Measurements from ENCODE around the gene HRH2. TPM values are rescaled to one million over a fixed set of nuclear protein-coding genes. Genes with fewer than 3 reads are reported as not detected.

The HRH2 gene
- total and polyA plus RNA-seq, 2 donors (not counting 1 experiment from before 2014, with no cell fraction given), result 0.46 TPM; not detected in 1

DNA sequence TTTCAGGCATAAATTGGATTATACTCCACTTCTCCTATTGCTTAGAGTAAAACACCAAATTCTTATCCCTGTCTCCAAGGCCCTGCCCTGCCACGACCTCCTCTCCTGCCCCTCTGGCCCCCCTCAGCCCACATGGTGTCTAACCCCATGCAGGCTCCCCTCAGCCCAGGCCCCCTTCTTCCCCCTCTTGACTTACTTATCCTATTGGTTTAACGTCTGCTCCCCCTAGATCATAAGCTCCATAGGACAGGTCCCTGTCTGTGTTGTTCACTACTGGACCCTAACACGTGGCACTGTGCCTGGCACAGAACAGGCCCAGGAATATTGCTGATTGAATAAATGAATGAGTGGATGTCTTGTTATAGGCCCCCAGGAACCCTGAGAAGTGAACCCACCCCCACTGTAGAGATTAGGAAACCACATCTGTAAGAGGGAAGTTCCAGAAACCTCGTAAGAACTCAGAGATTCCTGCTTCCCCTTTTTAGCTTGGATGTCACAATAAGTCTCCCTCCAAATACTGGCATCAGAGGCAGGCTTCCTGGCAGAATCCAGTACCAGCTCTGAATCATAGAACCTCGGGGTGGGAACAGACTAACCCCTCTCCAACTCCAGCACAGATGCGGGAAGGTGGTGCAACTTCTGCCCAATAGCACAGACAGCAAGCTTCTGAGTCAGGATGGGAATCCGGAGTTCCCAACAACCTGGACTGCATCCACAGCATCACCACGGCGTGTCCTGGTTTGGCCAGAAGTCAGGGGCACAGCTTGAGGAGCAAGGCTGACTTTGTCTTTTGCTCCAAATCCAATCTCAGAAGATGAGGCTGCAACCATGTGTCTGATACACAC lies 31.5 kb downstream of the HRH2 start:
- Mint-ChIP-seq H3K4me1 (no peaks in the 10 kb centered on the region), H3K27me3 (peaks cover 20% of the 10 kb centered on the region), H3K4me3 (no peak overlapping the region), H3K27ac (no peak overlapping the region), H3K9me3 (ENCODE audit: insufficient read depth) (no peaks in the 10 kb centered on the region)
- no peak overlapping the region for H2AFZ ChIP-seq (ENCODE audit: insufficient read depth, low read depth, low read length, poor library complexity, severe bottlenecking)
- DNase-seq (no peak), ATAC-seq (ENCODE audit: low read depth) (no peak)
- H3K9me3 ChIP-seq (ENCODE audit: control extremely low read depth in 1 of 3, control insufficient read depth in 2 of 3, insufficient read depth in 1 of 3, low read length in 2 of 3), result no peaks in the 10 kb centered on the region
- ChIA-PET POLR2A (no interaction called here), CTCF (interaction anchor here (1.3 kb wide), 1 partner anchor 10 kb away, joined by 3 read pairs; no protein-coding TSS in a partner anchor)
- H4K20me1 ChIP-seq (ENCODE audit: control insufficient read depth, insufficient read depth, low read length, poor library complexity, severe bottlenecking), result no peaks in the 10 kb centered on the region
- H3K9ac ChIP-seq (ENCODE audit: low read length), result no peak overlapping the region
- no peaks in the 10 kb centered on the region for H3K4me1 ChIP-seq (ENCODE audit: control insufficient read depth in 2 of 2, insufficient read depth in 2 of 2, low read length in 2 of 2)
- TF ChIP-seq CTCF (IDR thresholded peaks at IDR 0.05), result no peak
- TF ChIP-seq EZH2 (IDR thresholded peaks at IDR 0.05; ENCODE audit: borderline replicate concordance, insufficient read depth, low read depth, low read length, poor library complexity, severe bottlenecking), result no peak
- no peaks in the 10 kb centered on the region for H3K36me3 ChIP-seq (replicated peaks in 1 of 2; ENCODE audit: control extremely low read depth in 1 of 2, control insufficient read depth in 1 of 2, extremely low read depth in 1 of 2, insufficient read depth in 2 of 2, low read length in 1 of 2)
- H3K79me2 ChIP-seq (ENCODE audit: control insufficient read depth, insufficient read depth, low read length), result no peaks in the 10 kb centered on the region
- H3K4me2 ChIP-seq (replicated peaks; ENCODE audit: low read depth, low read length, poor library complexity, severe bottlenecking), result no peak overlapping the region
- WGBS (ENCODE audit: insufficient coverage), result 65% methylated on average over 7 of the region's 9 CpGs
- H3K27ac ChIP-seq (ENCODE audit: low read length in 2 of 2), result no peak overlapping the region
- no peak overlapping the region for H3K4me3 ChIP-seq (ENCODE audit: control extremely low read depth in 1 of 5, extremely low read depth in 1 of 5, insufficient read depth in 1 of 5, low read depth in 2 of 5, low read length in 4 of 5)
- intact Hi-C loops (cut with micrococcal nuclease), result no loop called here
- peaks cover 0 to 7% (median 0%) of the 10 kb centered on the region in 4 experiments for H3K27me3 ChIP-seq (replicated peaks in 1 of 4; ENCODE audit: control extremely low read depth in 1 of 4, control insufficient read depth in 3 of 4, insufficient read depth in 4 of 4, low read length in 3 of 4)

GRCh38 chr5:175690025-175690424 lies 32.2 kb downstream of the HRH2 start:
- TF ChIP-seq CTCF (IDR thresholded peaks at IDR 0.05), result no peak
- TF ChIP-seq EZH2 (IDR thresholded peaks at IDR 0.05; ENCODE audit: borderline replicate concordance, insufficient read depth, low read depth, low read length, poor library complexity, severe bottlenecking), result no peak
- intact Hi-C loops (cut with micrococcal nuclease), result no loop called here
- no peak overlapping the region for H2AFZ ChIP-seq (ENCODE audit: insufficient read depth, low read depth, low read length, poor library complexity, severe bottlenecking)
- H3K27me3 ChIP-seq (replicated peaks in 1 of 4; ENCODE audit: control extremely low read depth in 1 of 4, control insufficient read depth in 3 of 4, insufficient read depth in 4 of 4, low read length in 3 of 4), result peaks cover 0 to 7% (median 0%) of the 10 kb centered on the region in 4 experiments
- H3K9ac ChIP-seq (ENCODE audit: low read length), result no peak overlapping the region
- DNase-seq (no peak), ATAC-seq (ENCODE audit: low read depth) (no peak)
- no peaks in the 10 kb centered on the region for H3K9me3 ChIP-seq (ENCODE audit: control extremely low read depth in 1 of 3, control insufficient read depth in 2 of 3, insufficient read depth in 1 of 3, low read length in 2 of 3)
- no peaks in the 10 kb centered on the region for H3K4me1 Mint-ChIP-seq
- no peaks in the 10 kb centered on the region for H3K36me3 ChIP-seq (replicated peaks in 1 of 2; ENCODE audit: control extremely low read depth in 1 of 2, control insufficient read depth in 1 of 2, extremely low read depth in 1 of 2, insufficient read depth in 2 of 2, low read length in 1 of 2)
- 94% methylated on average over 5 of the region's 5 CpGs for WGBS (ENCODE audit: insufficient coverage)
- no peaks in the 10 kb centered on the region for H3K9me3 Mint-ChIP-seq (ENCODE audit: insufficient read depth)
- no peak overlapping the region for H3K4me2 ChIP-seq (replicated peaks; ENCODE audit: low read depth, low read length, poor library complexity, severe bottlenecking)
- H3K27ac Mint-ChIP-seq, result no peak overlapping the region
- no peak overlapping the region for H3K4me3 ChIP-seq (ENCODE audit: control extremely low read depth in 1 of 5, extremely low read depth in 1 of 5, insufficient read depth in 1 of 5, low read depth in 2 of 5, low read length in 4 of 5)
- peaks cover 20% of the 10 kb centered on the region for H3K27me3 Mint-ChIP-seq
- ChIA-PET POLR2A (no interaction called here), CTCF (interaction anchor here (1.3 kb wide), 1 partner anchor 10 kb away, joined by 3 read pairs; no protein-coding TSS in a partner anchor)
- no peak overlapping the region for H3K4me3 Mint-ChIP-seq
- H4K20me1 ChIP-seq (ENCODE audit: control insufficient read depth, insufficient read depth, low read length, poor library complexity, severe bottlenecking), result no peaks in the 10 kb centered on the region
- H3K4me1 ChIP-seq (ENCODE audit: control insufficient read depth in 2 of 2, insufficient read depth in 2 of 2, low read length in 2 of 2), result no peaks in the 10 kb centered on the region
- H3K79me2 ChIP-seq (ENCODE audit: control insufficient read depth, insufficient read depth, low read length), result no peaks in the 10 kb centered on the region
- H3K27ac ChIP-seq (ENCODE audit: low read length in 2 of 2), result no peak overlapping the region
